Measurements from ENCODE around the gene MDGA2.

Gene MDGA2

GRCh38 chr14:47715330-47715729 lies 39.9 kb upstream of the MDGA2 start:
- H3K9ac ChIP-seq (ENCODE audit: low read depth, low read length), result no peak overlapping the region
- H3K27ac ChIP-seq (ENCODE audit: low read length), result no peak overlapping the region
- DNase-seq (no peak), ATAC-seq (ENCODE audit: insufficient read depth, low read depth) (no peak)
- TF ChIP-seq EZH2 (IDR thresholded peaks at IDR 0.05; ENCODE audit: borderline replicate concordance, low read depth, low read length, severe bottlenecking) (no peak), CTCF (IDR thresholded peaks at IDR 0.05; ENCODE audit: borderline replicate concordance, extremely low read depth, low read length, poor library complexity, severe bottlenecking) (no peak)
- H3K4me2 ChIP-seq (ENCODE audit: insufficient read depth, low read length), result no peak overlapping the region
- H3K9me3 ChIP-seq (ENCODE audit: insufficient read depth, low read length, severe bottlenecking), result no peaks in the 10 kb centered on the region
- no peak overlapping the region for H3K4me3 ChIP-seq (ENCODE audit: low read depth in 1 of 2, low read length in 2 of 2)
- no peaks in the 10 kb centered on the region for H4K20me1 ChIP-seq (ENCODE audit: insufficient read depth, low read length)
- no peaks in the 10 kb centered on the region for H3K36me3 ChIP-seq (ENCODE audit: insufficient read depth, low read length)
- no peaks in the 10 kb centered on the region for H3K4me1 ChIP-seq (ENCODE audit: insufficient read depth, low read length)
- H3K79me2 ChIP-seq (ENCODE audit: insufficient read depth, low read length), result no peaks in the 10 kb centered on the region
- no peaks in the 10 kb centered on the region for H3K27me3 ChIP-seq (ENCODE audit: insufficient read depth, low read length, poor library complexity)
- no peak overlapping the region for H2AFZ ChIP-seq (ENCODE audit: low read depth, low read length)

DNA sequence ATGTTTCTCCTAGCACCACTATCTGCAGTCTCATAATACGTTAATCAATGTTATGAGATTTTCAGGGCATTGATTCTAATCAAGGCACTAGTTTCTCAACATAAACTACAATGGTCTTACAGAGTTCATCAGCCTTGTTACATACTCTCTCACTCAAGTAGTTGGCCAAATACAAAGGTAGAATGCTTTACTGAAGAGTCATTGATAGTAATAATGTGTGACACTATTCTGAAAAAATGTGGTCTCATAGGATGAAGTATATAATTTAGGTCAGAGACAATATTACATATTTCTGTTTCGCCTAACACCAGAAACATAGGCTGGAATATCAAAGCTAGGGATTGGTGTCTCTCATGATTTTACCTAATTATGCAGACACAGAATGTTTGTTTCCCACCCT lies 35.2 kb upstream of the MDGA2 start:
- H3K4me3 ChIP-seq (ENCODE audit: low read depth in 1 of 2, low read length in 2 of 2), result no peak overlapping the region
- no peaks in the 10 kb centered on the region for H3K27me3 ChIP-seq (ENCODE audit: insufficient read depth, low read length, poor library complexity)
- no peak for TF ChIP-seq EZH2 (IDR thresholded peaks at IDR 0.05; ENCODE audit: borderline replicate concordance, low read depth, low read length, severe bottlenecking)
- no peak for TF ChIP-seq CTCF (IDR thresholded peaks at IDR 0.05; ENCODE audit: borderline replicate concordance, extremely low read depth, low read length, poor library complexity, severe bottlenecking)
- no peak for DNase-seq
- no peak overlapping the region for H2AFZ ChIP-seq (ENCODE audit: low read depth, low read length)
- no peak overlapping the region for H3K27ac ChIP-seq (ENCODE audit: low read length)
- ATAC-seq (ENCODE audit: insufficient read depth, low read depth), result no peak
- H3K4me1 ChIP-seq (ENCODE audit: insufficient read depth, low read length), result no peaks in the 10 kb centered on the region
- H4K20me1 ChIP-seq (ENCODE audit: insufficient read depth, low read length), result no peaks in the 10 kb centered on the region
- H3K9ac ChIP-seq (ENCODE audit: low read depth, low read length), result no peak overlapping the region
- no peak overlapping the region for H3K4me2 ChIP-seq (ENCODE audit: insufficient read depth, low read length)
- H3K36me3 ChIP-seq (ENCODE audit: insufficient read depth, low read length), result no peaks in the 10 kb centered on the region
- no peaks in the 10 kb centered on the region for H3K9me3 ChIP-seq (ENCODE audit: insufficient read depth, low read length, severe bottlenecking)
- H3K79me2 ChIP-seq (ENCODE audit: insufficient read depth, low read length), result no peaks in the 10 kb centered on the region

DNA sequence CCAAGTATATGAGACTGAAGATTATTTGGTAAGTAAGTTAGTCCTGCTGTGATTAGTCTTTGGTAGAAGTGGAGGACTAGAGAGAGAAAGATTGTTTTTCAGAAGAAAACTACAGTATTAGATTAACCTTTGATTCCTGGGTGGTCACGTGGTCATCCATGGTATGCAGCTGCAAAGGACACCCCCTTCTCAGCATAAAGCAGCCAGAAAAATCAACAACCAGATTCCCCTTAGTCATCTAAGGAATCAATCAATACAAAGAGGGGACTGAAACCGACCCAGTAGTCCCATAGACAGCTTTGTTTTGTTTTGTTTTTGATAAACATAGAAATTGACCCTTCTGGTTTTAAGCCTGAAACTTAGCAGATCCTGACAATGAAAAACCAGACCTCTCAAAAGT lies 30.3 kb upstream of the MDGA2 start:
- Histone ChIP-seq H4K20me1 (ENCODE audit: insufficient read depth, low read length) (no peaks in the 10 kb centered on the region), H3K4me2 (ENCODE audit: insufficient read depth, low read length) (no peak overlapping the region), H3K27ac (ENCODE audit: low read length) (no peak overlapping the region), H3K9me3 (ENCODE audit: insufficient read depth, low read length, severe bottlenecking) (no peaks in the 10 kb centered on the region), H2AFZ (ENCODE audit: low read depth, low read length) (no peak overlapping the region), H3K36me3 (ENCODE audit: insufficient read depth, low read length) (no peaks in the 10 kb centered on the region), H3K4me1 (ENCODE audit: insufficient read depth, low read length) (no peaks in the 10 kb centered on the region), H3K27me3 (ENCODE audit: insufficient read depth, low read length, poor library complexity) (no peaks in the 10 kb centered on the region), H3K4me3 (ENCODE audit: low read depth in 1 of 2, low read length in 2 of 2) (no peak overlapping the region), H3K9ac (ENCODE audit: low read depth, low read length) (no peak overlapping the region), H3K79me2 (ENCODE audit: insufficient read depth, low read length) (no peaks in the 10 kb centered on the region)
- ATAC-seq (ENCODE audit: insufficient read depth, low read depth), result no peak
- no peak for TF ChIP-seq EZH2 (IDR thresholded peaks at IDR 0.05; ENCODE audit: borderline replicate concordance, low read depth, low read length, severe bottlenecking)
- no peak for TF ChIP-seq CTCF (IDR thresholded peaks at IDR 0.05; ENCODE audit: borderline replicate concordance, extremely low read depth, low read length, poor library complexity, severe bottlenecking)
- DNase-seq, result no peak

GRCh38 chr14:47691829-47692228 lies 16.4 kb upstream of the MDGA2 start:
- no peaks in the 10 kb centered on the region for H4K20me1 ChIP-seq (ENCODE audit: insufficient read depth, low read length)
- H3K4me1 ChIP-seq (ENCODE audit: insufficient read depth, low read length), result no peaks in the 10 kb centered on the region
- no peaks in the 10 kb centered on the region for H3K27me3 ChIP-seq (ENCODE audit: insufficient read depth, low read length, poor library complexity)
- H3K79me2 ChIP-seq (ENCODE audit: insufficient read depth, low read length), result no peaks in the 10 kb centered on the region
- no peaks in the 10 kb centered on the region for H3K36me3 ChIP-seq (ENCODE audit: insufficient read depth, low read length)
- no peaks in the 10 kb centered on the region for H3K9me3 ChIP-seq (ENCODE audit: insufficient read depth, low read length, severe bottlenecking)
- no peak overlapping the region for H3K9ac ChIP-seq (ENCODE audit: low read depth, low read length)
- no peak for DNase-seq
- H3K27ac ChIP-seq (ENCODE audit: low read length), result no peak overlapping the region
- H2AFZ ChIP-seq (ENCODE audit: low read depth, low read length), result no peak overlapping the region
- TF ChIP-seq CTCF (IDR thresholded peaks at IDR 0.05; ENCODE audit: borderline replicate concordance, extremely low read depth, low read length, poor library complexity, severe bottlenecking) (no peak), EZH2 (IDR thresholded peaks at IDR 0.05; ENCODE audit: borderline replicate concordance, low read depth, low read length, severe bottlenecking) (no peak)
- no peak for ATAC-seq (ENCODE audit: insufficient read depth, low read depth)
- no peak overlapping the region for H3K4me2 ChIP-seq (ENCODE audit: insufficient read depth, low read length)
- H3K4me3 ChIP-seq (ENCODE audit: low read depth in 1 of 2, low read length in 2 of 2), result no peak overlapping the region
